ENCODE measurements around the gene PLEKHG4B. TPM values are rescaled to one million over a fixed set of nuclear protein-coding genes. Genes with fewer than 3 reads are reported as not detected.

PLEKHG4B gene
- total and polyA plus RNA-seq, 10 donors: under 0.01 to 0.51 (median 0.20) TPM; not detected in 2

GRCh38 chr5:169071-169727, 77.2 kb downstream of the PLEKHG4B start:
- WGBS, 5 donors: 61 to 72% (median 70%) methylated on average over 26 to 32 of the region's 32 CpGs
- Histone ChIP-seq H3K27ac (peak overlapping the region in 6 of 8 donors; percentile 18 to 77 (median 66)), H3K4me1 (peaks cover 0 to 26% (median 10%) of the 10 kb centered on the region in 6 donors), H3K4me3 (no peak overlapping the region), H3K27me3 (replicated peaks in 1 of 7) (no peaks in the 10 kb centered on the region), H3K9me3 (no peaks in the 10 kb centered on the region), H3K36me3 (no peaks in the 10 kb centered on the region)
- DNase-seq: peak; percentile 75
- TF ChIP-seq POLR2AphosphoS5 (IDR thresholded peaks at IDR 0.05) (peak; percentile 76 to 82 (median 79)), POLR2A (IDR thresholded peaks at IDR 0.05) (no peak)
- intact Hi-C loops (cut with DNase I; ENCODE audit: low total_unique reads): no loop called here

GRCh38 chr5:169728-170094, 77.7 kb downstream of the PLEKHG4B start:
- H3K27me3 ChIP-seq (replicated peaks in 1 of 7): no peaks in the 10 kb centered on the region
- H3K4me1 ChIP-seq: peaks cover 0 to 26% (median 10%) of the 10 kb centered on the region in 6 donors
- no peak for DNase-seq
- H3K27ac ChIP-seq: peak overlapping the region; percentile 10 to 77 (median 52)
- WGBS, 5 donors: 62 to 82% (median 78%) methylated on average over 12 of the region's 12 CpGs
- no peaks in the 10 kb centered on the region for H3K9me3 ChIP-seq
- TF ChIP-seq POLR2A (IDR thresholded peaks at IDR 0.05) (no peak), CTCF (IDR thresholded peaks at IDR 0.05 in 8 of 11, conservative IDR thresholded peaks at IDR 0.05 in 3 of 11) (no peak), POLR2AphosphoS5 (IDR thresholded peaks at IDR 0.05) (no peak)
- intact Hi-C loops (cut with DNase I; ENCODE audit: low total_unique reads): no loop called here
- H3K4me3 ChIP-seq: no peak overlapping the region
- no peaks in the 10 kb centered on the region for H3K36me3 ChIP-seq

GRCh38 chr5:170971-171800, 79.2 kb downstream of the PLEKHG4B start:
- intact Hi-C loops (cut with DNase I; ENCODE audit: low total_unique reads): no loop called here
- Histone ChIP-seq H3K27me3 (replicated peaks in 1 of 7) (no peaks in the 10 kb centered on the region), H3K4me1 (peaks cover 0 to 26% (median 10%) of the 10 kb centered on the region in 6 donors), H3K36me3 (no peaks in the 10 kb centered on the region), H3K4me3 (no peak overlapping the region), H3K9me3 (no peaks in the 10 kb centered on the region), H3K27ac (peak overlapping the region in 7 of 8 donors; percentile 20 to 77 (median 41))
- 57 to 75% (median 64%) methylated on average over 16 to 37 of the region's 37 CpGs for WGBS, 5 donors
- TF ChIP-seq CTCF (IDR thresholded peaks at IDR 0.05 in 8 of 11, conservative IDR thresholded peaks at IDR 0.05 in 3 of 11) (no peak), POLR2A (IDR thresholded peaks at IDR 0.05) (no peak), POLR2AphosphoS5 (IDR thresholded peaks at IDR 0.05) (peak; percentile 62 to 78 (median 65))
- DNase-seq: peak; percentile 73

- Histone ChIP-seq H3K4me3 (no peak overlapping the region), H3K9me3 (no peaks in the 10 kb centered on the region), H3K27me3 (replicated peaks in 1 of 7) (no peaks in the 10 kb centered on the region), H3K36me3 (no peaks in the 10 kb centered on the region), H3K27ac (peak overlapping the region in 3 of 8 donors; percentile 66 to 77 (median 72)), H3K4me1 (peaks cover 0 to 26% (median 10%) of the 10 kb centered on the region in 6 donors)
- intact Hi-C loops (cut with DNase I; ENCODE audit: low total_unique reads): no loop called here
- peak; percentile 66 for DNase-seq
- 88 to 98% (median 92%) methylated on average over 8 to 23 of the region's 23 CpGs for WGBS, 5 donors
- TF ChIP-seq POLR2A (IDR thresholded peaks at IDR 0.05) (no peak), POLR2AphosphoS5 (IDR thresholded peaks at IDR 0.05) (no peak), CTCF (IDR thresholded peaks at IDR 0.05 in 8 of 11, conservative IDR thresholded peaks at IDR 0.05 in 3 of 11) (no peak)
Measured at GRCh38 chr5:171801-172331, 79.9 kb downstream of the PLEKHG4B start.

Data from spleen (tissue), 11 donors.